Karpas-422 (cell line): Measurements from ENCODE around the gene PCDHGC4. TPM values are rescaled to one million over a fixed set of nuclear protein-coding genes. Genes with fewer than 3 reads are reported as not detected.

Source experiments
- DNase-seq: peaks from one replicate; pipeline ENCODE4 v3.0.0-alpha.2; 2015
- H2AFZ ChIP-seq: fragments of 200-600 bp; sonication (generic); 2 replicates; pipeline ENCODE4 v1.6.1; 2014; ENCODE audit warnings: antibody characterized with exemption, low read length, mixed read lengths
- H3K27ac ChIP-seq: fragments of 200-600 bp; sonication (generic); 2 replicates; pipeline ENCODE4 v1.5.1; 2014; ENCODE audit warnings: mild to moderate bottlenecking, low read length, moderate library complexity
- H3K27me3 ChIP-seq: fragments of 200-600 bp; sonication (generic); 2 replicates; pipeline ENCODE4 v1.6.1; 2014; ENCODE audit warnings: low read length, mixed read lengths
- H3K36me3 ChIP-seq: fragments of 200-600 bp; sonication (generic); 2 replicates; pipeline ENCODE4 v1.6.1; 2014; ENCODE audit warnings: low read length, mixed read lengths; ENCODE audit not compliant: insufficient read depth
- H3K4me1 ChIP-seq: fragments of 200-600 bp; sonication (generic); 2 replicates; pipeline ENCODE4 v1.6.1; 2014; ENCODE audit warnings: mild to moderate bottlenecking, low read length, mixed read lengths
- H3K4me2 ChIP-seq: fragments of 200-600 bp; sonication (generic); 2 replicates; pipeline ENCODE4 v1.6.1; 2014; ENCODE audit warnings: low read length, low read depth, mild to moderate bottlenecking; ENCODE audit not compliant: poor library complexity, severe bottlenecking
- H3K4me3 ChIP-seq: fragments of 200-600 bp; sonication (generic); 2 replicates; pipeline ENCODE4 v1.5.1; 2014; ENCODE audit warnings: mild to moderate bottlenecking, antibody characterized with exemption, low read length, mixed read lengths
- H3K79me2 ChIP-seq: fragments of 200-600 bp; sonication (generic); 2 replicates; pipeline ENCODE4 v1.6.1; 2014; ENCODE audit warnings: mild to moderate bottlenecking, low read length, mixed read lengths
- H3K9ac ChIP-seq: fragments of 200-600 bp; sonication (generic); 2 replicates; pipeline ENCODE4 v1.6.0; 2014; ENCODE audit warnings: low read length
- H3K9me2 ChIP-seq: fragments of 200-600 bp; sonication (generic), shearing (Covaris generic); replicated peaks from 2 replicates; pipeline ENCODE4 v1.6.0; 2014; ENCODE audit warnings: mild to moderate bottlenecking, low read length, moderate library complexity; ENCODE audit not compliant: insufficient read depth
- H3K9me3 ChIP-seq: fragments of 300-700, 200-600 bp; sonication (generic); 2 replicates; pipeline ENCODE4 v1.6.1; 2014; ENCODE audit warnings: low read length, mixed read lengths
- H4K20me1 ChIP-seq: fragments of 200-600 bp; sonication (generic); 2 replicates; pipeline ENCODE4 v1.6.1; 2014; ENCODE audit warnings: mild to moderate bottlenecking, antibody characterized with exemption, low read length, low read depth; ENCODE audit not compliant: insufficient read depth
- total RNA-seq: library from RNA; depleted of rRNA; stranded (reverse); fragments of >200 nt; shearing (Covaris generic); gene quantifications from 2 replicates; pipeline ENCODE4 v1.2.3, GENCODE V29; 2014; ENCODE audit warnings: low replicate concordance

The PCDHGC4 gene
- total RNA-seq, 1 experiment from 2014 or later, result 11.8 TPM

GRCh38 chr5:141503681-141504080 is 18.9 kb downstream of the PCDHGC4 start:
- no peaks in the 10 kb centered on the region for H3K9me2 ChIP-seq
- peak overlapping the region; percentile 36; the same call in 1 of the 2 replicates for H3K9ac ChIP-seq
- no peak overlapping the region for H3K4me3 ChIP-seq
- H3K4me2 ChIP-seq, result no peak overlapping the region
- H3K4me1 ChIP-seq, result peaks cover 56% of the 10 kb centered on the region
- peaks cover 17% of the 10 kb centered on the region for H3K79me2 ChIP-seq
- no peak for DNase-seq
- H3K27me3 ChIP-seq, result no peaks in the 10 kb centered on the region
- H3K9me3 ChIP-seq, result no peaks in the 10 kb centered on the region
- H3K36me3 ChIP-seq, result peaks cover 28% of the 10 kb centered on the region
- H2AFZ ChIP-seq, result no peak overlapping the region
- no peaks in the 10 kb centered on the region for H4K20me1 ChIP-seq
- peak overlapping the region; percentile 100 for H3K27ac ChIP-seq

GRCh38 chr5:141504216-141504615 is 19.4 kb downstream of the PCDHGC4 start:
- H4K20me1 ChIP-seq, result no peaks in the 10 kb centered on the region
- H3K4me1 ChIP-seq, result peaks cover 62% of the 10 kb centered on the region
- DNase-seq, result no peak
- peaks cover 17% of the 10 kb centered on the region for H3K79me2 ChIP-seq
- peak overlapping the region; percentile 100 for H3K27ac ChIP-seq
- H2AFZ ChIP-seq, result no peak overlapping the region
- peak overlapping the region; percentile 36; the same call in 1 of the 2 replicates for H3K9ac ChIP-seq
- H3K9me3 ChIP-seq, result no peaks in the 10 kb centered on the region
- H3K36me3 ChIP-seq, result peaks cover 28% of the 10 kb centered on the region
- H3K4me2 ChIP-seq, result no peak overlapping the region
- no peaks in the 10 kb centered on the region for H3K27me3 ChIP-seq
- H3K9me2 ChIP-seq, result no peaks in the 10 kb centered on the region
- no peak overlapping the region for H3K4me3 ChIP-seq

- no peaks in the 10 kb centered on the region for H3K27me3 ChIP-seq
- no peaks in the 10 kb centered on the region for H3K9me2 ChIP-seq
- H3K27ac ChIP-seq, result peak overlapping the region; percentile 100
- no peak overlapping the region for H2AFZ ChIP-seq
- H4K20me1 ChIP-seq, result no peaks in the 10 kb centered on the region
- peak overlapping the region; percentile 78 for H3K4me2 ChIP-seq
- H3K4me3 ChIP-seq, result peak overlapping the region; percentile 31; the same call in 1 of the 2 replicates
- H3K9me3 ChIP-seq, result no peaks in the 10 kb centered on the region
- peak; percentile 74 for DNase-seq
- peaks cover 25% of the 10 kb centered on the region for H3K36me3 ChIP-seq
- H3K9ac ChIP-seq, result peak overlapping the region; percentile 92
- H3K79me2 ChIP-seq, result peaks cover 10% of the 10 kb centered on the region
- peaks cover 85% of the 10 kb centered on the region for H3K4me1 ChIP-seq
Measured at GRCh38 chr5:141506381-141507155, 21.7 kb downstream of the PCDHGC4 start.

- Histone ChIP-seq H3K36me3 (peaks cover 31% of the 10 kb centered on the region), H3K4me3 (peak overlapping the region; percentile 68), H3K27me3 (no peaks in the 10 kb centered on the region), H3K4me2 (peak overlapping the region; percentile 78), H3K27ac (peak overlapping the region; percentile 100), H3K4me1 (peaks cover 94% of the 10 kb centered on the region), H3K9ac (peak overlapping the region; percentile 92), H4K20me1 (no peaks in the 10 kb centered on the region), H3K9me3 (no peaks in the 10 kb centered on the region), H3K9me2 (no peaks in the 10 kb centered on the region), H2AFZ (no peak overlapping the region), H3K79me2 (peaks cover 7% of the 10 kb centered on the region)
- DNase-seq, result peak; percentile 93
Measured at GRCh38 chr5:141507387-141508091, 22.7 kb downstream of the PCDHGC4 start.

GRCh38 chr5:141508440-141508797 is 23.6 kb downstream of the PCDHGC4 start:
- no peak overlapping the region for H2AFZ ChIP-seq

GRCh38 chr5:141508798-141509611 is 24.2 kb downstream of the PCDHGC4 start:
- Histone ChIP-seq H3K27me3 (no peaks in the 10 kb centered on the region), H2AFZ (no peak overlapping the region), H3K79me2 (peaks cover 3% of the 10 kb centered on the region; the same call in 1 of the 2 replicates), H4K20me1 (no peaks in the 10 kb centered on the region), H3K4me1 (peaks cover 100% of the 10 kb centered on the region), H3K9me2 (no peaks in the 10 kb centered on the region), H3K27ac (peak overlapping the region; percentile 100), H3K9me3 (no peaks in the 10 kb centered on the region), H3K9ac (peak overlapping the region; percentile 92), H3K4me3 (peak overlapping the region; percentile 68), H3K36me3 (peaks cover 26% of the 10 kb centered on the region), H3K4me2 (peak overlapping the region; percentile 78)
- peak; percentile 86 for DNase-seq

More at GRCh38 chr5:141508440-141508797, 23.6 kb downstream of the PCDHGC4 start:
- peak; percentile 80 for DNase-seq
- H3K79me2 ChIP-seq, result peaks cover 7% of the 10 kb centered on the region
- H3K4me1 ChIP-seq, result peaks cover 100% of the 10 kb centered on the region
- H3K4me2 ChIP-seq, result peak overlapping the region; percentile 78
- H3K27me3 ChIP-seq, result no peaks in the 10 kb centered on the region
- no peaks in the 10 kb centered on the region for H3K9me3 ChIP-seq
- H3K36me3 ChIP-seq, result peaks cover 31% of the 10 kb centered on the region
- H3K9me2 ChIP-seq, result no peaks in the 10 kb centered on the region
- peak overlapping the region; percentile 100 for H3K27ac ChIP-seq
- H3K4me3 ChIP-seq, result peak overlapping the region; percentile 68
- no peaks in the 10 kb centered on the region for H4K20me1 ChIP-seq
- peak overlapping the region; percentile 92 for H3K9ac ChIP-seq

- peak overlapping the region; percentile 100 for H3K27ac ChIP-seq
- H3K36me3 ChIP-seq, result peaks cover 15% of the 10 kb centered on the region
- peak overlapping the region; percentile 92 for H3K9ac ChIP-seq
- H3K4me2 ChIP-seq, result peak overlapping the region; percentile 78
- no peak overlapping the region for H2AFZ ChIP-seq
- 0 out of 2 replicates have a peak, but pooled peaks cover 3% of the 10 kb centered on the region for H3K79me2 ChIP-seq
- no peaks in the 10 kb centered on the region for H3K27me3 ChIP-seq
- H4K20me1 ChIP-seq, result no peaks in the 10 kb centered on the region
- peak overlapping the region; percentile 68 for H3K4me3 ChIP-seq
- peaks cover 100% of the 10 kb centered on the region for H3K4me1 ChIP-seq
- peak; percentile 82 for DNase-seq
- H3K9me3 ChIP-seq, result no peaks in the 10 kb centered on the region
- H3K9me2 ChIP-seq, result no peaks in the 10 kb centered on the region
Measured at GRCh38 chr5:141510160-141510559, 25.3 kb downstream of the PCDHGC4 start.
